H9 (cell line): ENCODE data around the gene COL18A1. TPM values are rescaled to one million over a fixed set of nuclear protein-coding genes. Genes with fewer than 3 reads are reported as not detected.

Experiments
- DNase-seq: peaks from one replicate; pipeline ENCODE4 v3.0.0-alpha.2; 2017
- H2AFZ ChIP-seq: one replicate; pipeline ENCODE4 v1.6.1; 2013; ENCODE audit warnings: mild to moderate bottlenecking, low read length, control low read depth, moderate library complexity
- H2AK5ac ChIP-seq: 2 replicates; pipeline ENCODE4 v1.6.1; 2013; ENCODE audit warnings: low read length, control low read depth, mixed read lengths; ENCODE audit not compliant: insufficient read length
- H2BK120ac ChIP-seq: one replicate; pipeline ENCODE4 v1.6.1; 2013; ENCODE audit warnings: low read depth, mild to moderate bottlenecking, low read length, control low read depth, inconsistent platforms; ENCODE audit not compliant: poor library complexity, severe bottlenecking
- H2BK12ac ChIP-seq: 2 replicates; pipeline ENCODE4 v1.6.1; 2013; ENCODE audit warnings: low read length, control low read depth, mixed read lengths, low read depth; ENCODE audit not compliant: insufficient read length
- H2BK15ac ChIP-seq: 2 replicates; pipeline ENCODE4 v1.6.1; 2013; ENCODE audit warnings: low read depth, low read length, control low read depth
- H2BK20ac ChIP-seq: one replicate; pipeline ENCODE4 v1.6.1; 2013; ENCODE audit warnings: low read depth, mild to moderate bottlenecking, low read length, control low read depth, inconsistent platforms; ENCODE audit not compliant: poor library complexity, severe bottlenecking
- H2BK5ac ChIP-seq: 2 replicates; pipeline ENCODE4 v1.6.1; 2013; ENCODE audit warnings: low read length, control low read depth, mixed read lengths; ENCODE audit not compliant: insufficient read length
- H3K14ac ChIP-seq: 2 replicates; pipeline ENCODE4 v1.6.1; 2013; ENCODE audit warnings: low read length, control low read depth; ENCODE audit not compliant: insufficient read depth
- H3K18ac ChIP-seq: 2 replicates; pipeline ENCODE4 v1.6.1; 2013; ENCODE audit warnings: low read depth, mild to moderate bottlenecking, mixed read lengths, low read length, control low read depth; ENCODE audit not compliant: insufficient read length
- H3K23ac ChIP-seq: 2 replicates; pipeline ENCODE4 v1.6.1; 2013; ENCODE audit warnings: low read length, control low read depth, mixed read lengths, low read depth; ENCODE audit not compliant: insufficient read length
- H3K23me2 ChIP-seq: 2 replicates; pipeline ENCODE4 v1.6.1; 2013; ENCODE audit warnings: low read depth, mild to moderate bottlenecking, mixed read lengths, low read length, control low read depth; ENCODE audit not compliant: insufficient read length, poor library complexity, severe bottlenecking
- H3K27ac ChIP-seq: 2 replicates; pipeline ENCODE4 v1.5.1; 2013; ENCODE audit warnings: low read length, control low read depth, mixed read lengths, low read depth; ENCODE audit not compliant: insufficient read length
- H3K27me3 ChIP-seq: 2 replicates; pipeline ENCODE4 v1.6.1; 2013; ENCODE audit warnings: low read length, control low read depth, inconsistent platforms; ENCODE audit not compliant: insufficient read depth
- H3K4ac ChIP-seq: 2 replicates; pipeline ENCODE4 v1.6.1; 2013; ENCODE audit warnings: low read depth, mild to moderate bottlenecking, control low read depth, inconsistent platforms, low read length, moderate library complexity
- H3K4me1 ChIP-seq: 2 replicates; pipeline ENCODE4 v1.6.1; 2013; ENCODE audit warnings: low read length, control low read depth, inconsistent platforms; ENCODE audit not compliant: insufficient read depth
- H3K4me2 ChIP-seq: 2 replicates; pipeline ENCODE4 v1.6.1; 2013; ENCODE audit warnings: low read length, control low read depth, mixed read lengths; ENCODE audit not compliant: insufficient read length, insufficient read depth
- H3K56ac ChIP-seq: 2 replicates; pipeline ENCODE4 v1.6.1; 2013; ENCODE audit warnings: low read depth, mild to moderate bottlenecking, mixed read lengths, low read length, control low read depth; ENCODE audit not compliant: insufficient read length
- H3K79me1 ChIP-seq: 2 replicates; pipeline ENCODE4 v1.6.1; 2013; ENCODE audit warnings: low read depth, mild to moderate bottlenecking, moderate library complexity, low read length, control low read depth, inconsistent platforms; ENCODE audit not compliant: insufficient read depth, poor library complexity, severe bottlenecking
- H3K79me2 ChIP-seq: 2 replicates; pipeline ENCODE4 v1.6.1; 2013; ENCODE audit warnings: low read length, control low read depth, inconsistent platforms; ENCODE audit not compliant: insufficient read depth
- H3K9ac ChIP-seq: 2 replicates; pipeline ENCODE4 v1.6.1; 2013; ENCODE audit warnings: low read length, control low read depth, mixed read lengths; ENCODE audit not compliant: insufficient read length; ENCODE audit errors: extremely low read depth
- H3K9me3 ChIP-seq: one replicate; pipeline ENCODE4 v1.6.1; 2013; ENCODE audit warnings: low read depth, low read length, inconsistent platforms; ENCODE audit not compliant: control insufficient read depth
- H3T11ph ChIP-seq: one replicate; pipeline ENCODE4 v1.6.1; 2013; ENCODE audit warnings: mild to moderate bottlenecking, low read length, control low read depth, inconsistent platforms
- H4K20me1 ChIP-seq: one replicate; pipeline ENCODE4 v1.6.1; 2013; ENCODE audit not compliant: control insufficient read depth, insufficient read length, insufficient read depth
- H4K5ac ChIP-seq: 2 replicates; pipeline ENCODE4 v1.6.1; 2013; ENCODE audit warnings: low read depth, mild to moderate bottlenecking, mixed read lengths, low read length, control low read depth; ENCODE audit not compliant: insufficient read length
- H4K8ac ChIP-seq: replicated peaks from 2 replicates; pipeline ENCODE4 v1.6.1; 2013; ENCODE audit warnings: low read length, control low read depth, mixed read lengths, low read depth; ENCODE audit not compliant: insufficient read length
- H4K91ac ChIP-seq: 2 replicates; pipeline ENCODE4 v1.6.1; 2013; ENCODE audit warnings: low read depth, mild to moderate bottlenecking, moderate library complexity, mixed read lengths, low read length, control low read depth; ENCODE audit not compliant: insufficient read length
- H3K27ac Mint-ChIP-seq, 3 experiments: 2 replicates in 2 of 3; 3 replicates in 1 of 3; pipeline ENCODE4 v1.8.0; 2020 to 2021; ENCODE audit warnings: mixed read lengths in 3 of 3, mild to moderate bottlenecking in 1 of 3, moderate library complexity in 1 of 3
- H3K27me3 Mint-ChIP-seq: 2 replicates; pipeline ENCODE4 v1.8.0; 2021; ENCODE audit warnings: low read depth, mild to moderate bottlenecking, moderate library complexity, mixed read lengths
- H3K36me3 Mint-ChIP-seq, 3 experiments: 2 replicates in 2 of 3; 3 replicates in 1 of 3; pipeline ENCODE4 v1.8.0; 2020 to 2021; ENCODE audit warnings: low read depth in 3 of 3, mixed read lengths in 3 of 3; ENCODE audit not compliant: insufficient read depth in 1 of 3
- H3K4me1 Mint-ChIP-seq, 2 experiments: 2 replicates each; pipeline ENCODE4 v1.8.0; 2020; ENCODE audit warnings: mixed read lengths in 2 of 2
- H3K4me3 Mint-ChIP-seq, 2 experiments: 2 replicates in 1 of 2; 3 replicates in 1 of 2; pipeline ENCODE4 v1.8.0; 2020 to 2021; ENCODE audit warnings: mild to moderate bottlenecking in 2 of 2, mixed read lengths in 2 of 2, moderate library complexity in 1 of 2
- H3K9me3 Mint-ChIP-seq, 2 experiments: 2 replicates in 1 of 2; 3 replicates in 1 of 2; pipeline ENCODE4 v1.8.0; 2020; ENCODE audit warnings: mild to moderate bottlenecking in 2 of 2, mixed read lengths in 2 of 2, moderate library complexity in 1 of 2
- CTCF ChIP-seq: fragments of 200-600 bp; sonication (generic); conservative IDR thresholded peaks from 3 replicates; pipeline ENCODE4 v1.8.0; 2021; ENCODE audit warnings: antibody characterized with exemption, mild to moderate bottlenecking
- WGBS: extraction: QIAGEN DNeasy Blood & Tissue Kit; methylation state at CpG from one replicate; pipeline ENCODE4 v1.1.7; 2013; ENCODE audit warnings: missing lambda C conversion rate, low lambda C conversion rate, mixed read lengths; ENCODE audit not compliant: insufficient read length; ENCODE audit errors: extremely low coverage; 5-methylcytosine and 5-hydroxymethylcytosine counted together
- total RNA-seq: library from RNA; stranded (reverse); gene quantifications from 2 replicates; pipeline ENCODE4 v1.2.1, GENCODE V29; 2021

Gene COL18A1
- total RNA-seq, 1 experiment from 2014 or later, result 232 TPM

GRCh38 chr21:45473496-45474322, 68.7 kb downstream of the COL18A1 start:
- Mint-ChIP-seq H3K4me1 (peaks cover 6 to 14% of the 10 kb centered on the region in 2 experiments; a peak in 3 of 4 replicates), H3K36me3 (peaks cover 18 to 58% (median 35%) of the 10 kb centered on the region in 3 experiments; a peak in 6 of 7 replicates), H3K27ac (peak overlapping the region in 2 of 3 experiments; percentile 3 to 12; a peak in 6 of 7 replicates), H3K4me3 (no peak overlapping the region), H3K9me3 (peaks cover 0 to 2% of the 10 kb centered on the region in 2 experiments; a peak in 2 of 5 replicates), H3K27me3 (no peaks in the 10 kb centered on the region; the same call in 1 of the 2 replicates)
- Histone ChIP-seq H3K4me2 (no peak overlapping the region), H4K20me1 (no peaks in the 10 kb centered on the region), H2AK5ac (no peak overlapping the region), H3K27ac (no peak overlapping the region), H3K18ac (no peak overlapping the region), H2AFZ (no peak overlapping the region), H4K5ac (no peak overlapping the region), H3K27me3 (no peaks in the 10 kb centered on the region), H3K79me2 (no peaks in the 10 kb centered on the region; the same call in 1 of the 2 replicates), H2BK120ac (no peak overlapping the region), H3K4me1 (no peaks in the 10 kb centered on the region), H3K9ac (no peak overlapping the region), H3K4ac (no peak overlapping the region), H3K23me2 (no peaks in the 10 kb centered on the region), H2BK12ac (no peak overlapping the region), H4K91ac (no peak overlapping the region), H3K56ac (no peak overlapping the region), H2BK5ac (no peak overlapping the region), H2BK20ac (no peak overlapping the region), H3K14ac (no peak overlapping the region), H2BK15ac (no peak overlapping the region), H3K9me3 (no peaks in the 10 kb centered on the region), H3K79me1 (peaks cover 7% of the 10 kb centered on the region), H3T11ph (no peak overlapping the region), H4K8ac (no peak overlapping the region), H3K23ac (no peak overlapping the region)
- no peak for TF ChIP-seq CTCF
- DNase-seq, result no peak
- WGBS, result no CpG with 5 or more reads among the region's 24 CpGs
